ENCODE measurements around the gene HSDL1. TPM values are rescaled to one million over a fixed set of nuclear protein-coding genes. Genes with fewer than 3 reads are reported as not detected.
A peak's percentile ranks its signal among the peaks of the same experiment; 100 is the strongest.

The HSDL1 gene
- total RNA-seq (ENCODE audit: low replicate concordance), result 12.5 and 18.7 TPM in 2 replicates

DNA sequence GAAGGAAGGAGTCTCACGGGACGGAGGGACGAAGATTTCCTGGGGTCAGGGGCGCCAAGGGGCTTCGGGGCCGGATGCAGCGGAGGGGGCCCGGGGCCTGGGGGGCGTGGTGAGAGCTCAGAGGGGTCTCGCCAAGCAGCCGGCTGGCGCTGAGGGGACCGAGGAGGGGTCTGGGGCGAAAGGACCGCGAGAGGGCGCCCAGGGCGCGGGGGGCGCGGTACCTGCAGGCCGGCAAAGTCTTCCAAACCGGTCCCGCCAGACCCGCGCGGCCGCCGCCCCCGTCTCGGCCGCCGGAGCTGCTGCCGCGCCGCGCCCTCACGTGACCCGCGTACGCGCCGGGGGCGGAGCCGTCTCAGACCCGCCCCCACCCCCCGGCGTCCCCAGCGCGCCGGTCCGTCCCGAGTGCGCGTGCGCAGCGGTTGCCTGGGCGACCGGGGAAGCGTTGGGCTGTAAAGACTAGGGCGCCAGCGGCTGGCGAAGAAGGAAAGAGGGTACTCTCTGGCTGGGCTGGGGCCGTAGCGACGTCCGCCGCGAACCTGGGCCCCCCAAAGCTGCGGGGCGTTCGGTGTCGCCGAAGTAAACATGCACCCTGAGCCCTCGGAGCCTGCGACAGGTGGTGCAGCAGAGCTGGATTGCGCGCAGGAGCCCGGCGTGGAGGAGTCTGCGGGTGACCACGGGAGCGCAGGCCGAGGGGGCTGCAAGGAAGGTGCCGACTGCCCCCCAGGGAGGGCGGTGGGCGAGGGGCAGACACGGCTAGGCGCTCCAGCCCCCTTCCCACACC is at the start of gene HSDL1, which contains the start of gene DNAAF1:
Gene HSDL1 (minus strand): TSS at position 319 of the 781 bp plus-strand sequence. CDS start 13,856 bp downstream, outside the sequence.
Gene DNAAF1 (plus strand): TSS at position 450 of the 781 bp plus-strand sequence. CDS start 133 bp downstream, at position 583.
- TF ChIP-seq, protein P1, sequence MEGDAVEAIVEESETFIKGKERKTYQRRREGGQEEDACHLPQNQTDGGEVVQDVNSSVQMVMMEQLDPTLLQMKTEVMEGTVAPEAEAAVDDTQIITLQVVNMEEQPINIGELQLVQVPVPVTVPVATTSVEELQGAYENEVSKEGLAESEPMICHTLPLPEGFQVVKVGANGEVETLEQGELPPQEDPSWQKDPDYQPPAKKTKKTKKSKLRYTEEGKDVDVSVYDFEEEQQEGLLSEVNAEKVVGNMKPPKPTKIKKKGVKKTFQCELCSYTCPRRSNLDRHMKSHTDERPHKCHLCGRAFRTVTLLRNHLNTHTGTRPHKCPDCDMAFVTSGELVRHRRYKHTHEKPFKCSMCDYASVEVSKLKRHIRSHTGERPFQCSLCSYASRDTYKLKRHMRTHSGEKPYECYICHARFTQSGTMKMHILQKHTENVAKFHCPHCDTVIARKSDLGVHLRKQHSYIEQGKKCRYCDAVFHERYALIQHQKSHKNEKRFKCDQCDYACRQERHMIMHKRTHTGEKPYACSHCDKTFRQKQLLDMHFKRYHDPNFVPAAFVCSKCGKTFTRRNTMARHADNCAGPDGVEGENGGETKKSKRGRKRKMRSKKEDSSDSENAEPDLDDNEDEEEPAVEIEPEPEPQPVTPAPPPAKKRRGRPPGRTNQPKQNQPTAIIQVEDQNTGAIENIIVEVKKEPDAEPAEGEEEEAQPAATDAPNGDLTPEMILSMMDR (IDR thresholded peaks at IDR 0.05; ENCODE audit: insufficient read depth, low read length), result no peak
- H3K4me3 ChIP-seq (ENCODE audit: low read depth, low read length), result peak within 1 kb of the TSS; percentile 86
- DNase-seq (ENCODE audit: low read depth), result peak; percentile 72

DNA sequence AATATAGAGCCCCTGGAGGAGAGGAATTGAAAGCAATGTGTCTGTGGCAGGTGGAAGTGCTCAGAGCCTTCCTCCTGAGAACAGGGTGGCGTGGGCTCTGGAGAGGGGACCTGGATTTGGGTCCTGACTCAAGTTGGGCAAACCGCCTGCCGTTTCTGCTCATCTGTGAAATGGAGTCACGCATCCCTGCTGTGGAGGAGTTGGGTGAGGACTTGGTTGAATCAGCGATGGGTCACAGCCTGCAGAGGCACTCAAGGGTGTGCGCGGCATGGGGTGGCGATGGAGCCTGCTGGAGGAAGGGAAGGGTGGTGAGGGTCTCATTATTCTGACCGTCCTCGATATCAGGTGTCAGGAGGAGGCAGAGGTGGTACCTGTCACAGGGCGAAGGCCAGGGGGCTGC is 49.0 kb upstream of the HSDL1 start:
- TF ChIP-seq, protein P1 (IDR thresholded peaks at IDR 0.05; ENCODE audit: insufficient read depth, low read length), result no peak
- H3K4me3 ChIP-seq (ENCODE audit: low read depth, low read length), result no peak overlapping the region
- DNase-seq (ENCODE audit: low read depth), result no peak

DNA sequence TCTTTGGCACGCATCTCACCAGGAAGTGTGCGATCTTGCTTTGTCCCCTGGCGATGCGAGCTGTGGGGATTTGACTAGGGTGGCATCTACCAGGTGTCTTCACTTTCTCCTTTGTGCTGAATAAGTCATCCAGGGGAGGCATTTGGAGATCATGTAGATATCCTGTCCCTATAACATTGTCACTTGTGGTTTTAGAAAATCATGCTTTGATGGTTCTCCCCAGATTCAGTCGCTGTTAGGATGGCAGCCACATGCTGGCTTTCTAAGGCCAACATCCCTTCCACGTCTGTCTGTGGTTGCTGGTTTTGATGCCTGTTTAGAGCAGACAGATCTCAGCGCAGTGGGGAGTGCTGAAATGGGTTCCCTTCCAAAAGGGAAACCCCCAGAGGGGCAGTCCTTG is 48.5 kb upstream of the HSDL1 start:
- TF ChIP-seq, protein P1 (IDR thresholded peaks at IDR 0.05; ENCODE audit: insufficient read depth, low read length), result no peak
- no peak overlapping the region for H3K4me3 ChIP-seq (ENCODE audit: low read depth, low read length)
- DNase-seq (ENCODE audit: low read depth), result no peak

DNA sequence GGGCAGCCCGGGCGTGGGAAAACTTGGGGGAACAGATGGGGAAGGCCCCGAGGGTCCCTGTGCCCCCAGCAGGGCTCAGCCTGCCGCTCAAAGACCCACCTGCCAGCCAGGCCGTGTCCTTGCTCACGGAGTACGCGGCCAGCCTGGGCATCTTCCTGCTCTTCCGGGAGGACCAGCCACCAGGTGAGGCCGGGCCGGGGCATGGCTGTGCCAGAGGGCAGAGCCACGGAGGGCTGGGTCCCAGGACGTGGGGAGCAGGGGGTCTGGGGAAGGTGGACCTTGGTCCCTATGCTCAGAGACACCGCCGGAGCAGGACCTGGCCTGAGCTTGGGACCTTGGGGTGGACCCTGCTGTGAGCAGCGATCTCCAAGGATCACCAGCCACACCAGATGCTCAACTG is 46.5 kb upstream of the HSDL1 start:
- no peak for DNase-seq (ENCODE audit: low read depth)
- no peak overlapping the region for H3K4me3 ChIP-seq (ENCODE audit: low read depth, low read length)
- TF ChIP-seq, protein P1 (IDR thresholded peaks at IDR 0.05; ENCODE audit: insufficient read depth, low read length), result no peak

DNA sequence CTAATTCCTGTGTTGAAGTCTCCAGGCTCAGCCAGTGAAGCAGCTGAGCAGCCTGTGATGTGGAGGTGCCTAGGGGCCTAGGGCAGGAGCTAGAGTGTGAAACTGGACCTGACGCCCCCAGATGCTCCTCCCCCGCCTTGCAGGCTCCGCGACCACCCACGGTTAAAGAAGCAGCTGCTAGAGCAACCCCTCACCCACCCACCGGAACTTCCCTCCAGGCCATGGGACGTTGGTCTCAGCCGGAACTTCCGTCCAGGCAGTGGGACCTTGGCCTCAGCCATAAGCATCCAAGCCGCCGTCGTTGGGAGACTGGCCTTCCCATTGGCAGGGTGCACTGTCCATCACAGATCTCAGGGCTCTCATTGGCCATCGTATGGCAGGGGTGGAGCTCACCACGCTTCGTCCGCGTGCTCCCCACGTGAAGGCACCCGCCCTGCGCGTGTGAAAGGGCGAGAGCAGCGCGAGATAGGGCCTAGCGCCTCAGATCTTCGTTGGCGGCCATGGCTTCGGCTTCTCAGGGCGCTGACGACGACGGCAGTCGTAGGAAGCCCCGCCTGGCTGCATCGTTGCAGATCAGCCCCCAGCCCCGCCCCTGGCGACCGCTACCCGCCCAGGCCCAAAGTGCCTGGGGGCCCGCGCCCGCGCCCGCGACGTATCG is 45.9 kb upstream of the HSDL1 start, which contains the start of gene ADAD2:
Gene ADAD2 (plus strand): TSS at position 427 of the 658 bp plus-strand sequence. CDS start 74 bp downstream, at position 501.
- TF ChIP-seq, protein P1 (IDR thresholded peaks at IDR 0.05; ENCODE audit: insufficient read depth, low read length), result no peak
- DNase-seq (ENCODE audit: low read depth), result no peak
- no peak within 1 kb of the TSS for H3K4me3 ChIP-seq (ENCODE audit: low read depth, low read length)

DNA sequence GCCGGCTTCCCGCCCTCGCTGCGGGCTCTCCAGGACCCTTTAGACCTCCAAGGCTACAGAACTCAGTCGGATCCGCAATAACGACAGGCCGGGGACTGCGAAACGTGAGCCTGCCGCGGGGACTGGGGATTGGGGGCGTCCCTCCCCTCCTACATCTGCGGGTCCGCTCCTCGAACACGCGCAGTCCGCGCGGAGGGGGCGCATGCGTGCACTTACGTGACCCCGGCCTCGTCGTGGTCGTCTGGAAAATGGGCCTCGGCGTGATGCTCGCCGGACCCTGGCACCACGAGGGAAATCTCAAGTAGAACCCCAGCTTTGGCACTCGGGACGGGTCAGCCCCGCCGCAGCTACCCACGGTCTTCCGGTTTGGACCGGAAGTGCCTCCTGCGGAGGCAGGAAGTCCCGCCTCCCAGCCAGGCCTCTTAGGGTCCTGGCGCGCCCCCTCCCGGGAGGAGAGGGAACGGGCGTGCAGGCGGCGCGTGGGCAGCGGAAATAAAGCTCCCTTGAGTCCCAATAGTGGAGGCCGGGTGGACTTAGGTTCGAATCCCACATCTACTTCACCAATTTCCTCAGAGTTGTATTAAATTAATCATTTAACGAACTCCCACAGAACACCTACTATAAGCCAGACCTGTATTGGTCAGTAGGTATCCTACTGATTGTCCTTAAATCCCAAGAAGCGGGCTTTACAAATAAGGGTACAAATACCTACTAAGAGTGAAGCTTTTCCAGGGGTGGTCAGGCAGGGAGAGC is 41.9 kb upstream of the HSDL1 start, which contains the start of gene TAF1C:
Gene TAF1C (minus strand): TSS at position 373 of the 753 bp plus-strand sequence. CDS start 2,069 bp downstream, outside the sequence.
- TF ChIP-seq, protein P1 (IDR thresholded peaks at IDR 0.05; ENCODE audit: insufficient read depth, low read length), result peak; percentile 98

More for the DNA sequence above, 41.9 kb upstream of the HSDL1 start, which contains the start of gene TAF1C:
- DNase-seq (ENCODE audit: low read depth), result peak; percentile 95
- peak within 1 kb of the TSS; percentile 98 for H3K4me3 ChIP-seq (ENCODE audit: low read depth, low read length)

Measured in fibroblast of the aortic adventitia (primary cell).